HFF-Myc (cell line): Measurements from ENCODE around the gene ZIC4.

Source experiments
- DNase-seq: peaks from one replicate; pipeline ENCODE4 v3.0.0-alpha.2; 2011; ENCODE audit warnings: low read depth; ENCODE audit errors: extremely low read depth
- H3K4me3 ChIP-seq: replicated peaks from 2 replicates; pipeline ENCODE4 v1.5.1; 2011; ENCODE audit warnings: low read depth, mild to moderate bottlenecking, control low read depth, low read length
- TF ChIP-seq, protein P1 (sequence below): IDR thresholded peaks from 2 replicates; pipeline ENCODE4 v1.5.1; 2012; ENCODE audit warnings: mild to moderate bottlenecking, low read depth, low read length, control low read depth; ENCODE audit errors: missing control alignments

The ZIC4 gene

DNA sequence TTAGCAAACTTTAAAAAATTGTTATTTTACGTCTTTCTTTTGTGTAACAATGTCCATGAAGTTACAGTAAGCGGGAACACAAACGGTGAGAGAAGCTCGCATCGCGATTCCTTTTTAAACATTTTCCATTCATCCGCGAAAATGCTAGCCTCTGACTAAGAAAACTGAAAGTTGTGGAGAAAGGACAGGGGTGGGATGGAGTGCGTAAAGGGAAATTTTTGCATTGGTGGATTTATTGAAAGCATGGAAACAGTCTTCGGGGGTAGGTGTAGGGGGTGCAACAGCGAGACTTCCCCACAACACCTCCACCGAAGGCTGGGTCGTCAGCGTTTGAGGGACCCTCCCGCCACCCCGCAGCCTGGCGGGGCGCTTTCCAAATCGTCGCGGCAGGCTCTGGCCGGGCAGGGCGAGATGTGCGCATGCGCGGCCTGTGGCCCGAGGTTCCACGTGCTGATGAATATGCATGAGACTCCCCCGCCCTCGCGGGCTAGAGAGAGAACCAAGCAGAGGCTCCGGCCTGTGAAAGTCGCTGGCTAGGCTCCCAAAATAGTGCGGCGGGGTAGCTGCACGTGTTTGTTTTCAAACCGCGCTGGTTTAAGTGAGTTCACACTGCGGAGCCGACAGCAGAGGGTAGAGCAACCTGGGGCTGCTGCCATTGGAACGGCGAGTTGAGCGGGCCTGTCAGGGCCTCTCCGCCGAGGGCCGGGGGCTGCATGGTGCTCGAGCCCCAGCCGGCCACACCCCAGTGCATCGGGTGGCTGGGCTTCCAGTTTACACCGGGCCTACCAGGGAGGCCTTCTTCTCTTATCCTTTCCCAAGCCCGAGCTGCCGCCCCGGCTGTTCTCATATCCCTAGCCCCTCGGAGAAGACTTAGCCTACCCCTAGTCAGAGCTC lies 12.7 kb upstream of the ZIC4 start:
- peak overlapping the region; percentile 18 for H3K4me3 ChIP-seq
- peak; percentile 10 for DNase-seq
- TF ChIP-seq, protein P1, sequence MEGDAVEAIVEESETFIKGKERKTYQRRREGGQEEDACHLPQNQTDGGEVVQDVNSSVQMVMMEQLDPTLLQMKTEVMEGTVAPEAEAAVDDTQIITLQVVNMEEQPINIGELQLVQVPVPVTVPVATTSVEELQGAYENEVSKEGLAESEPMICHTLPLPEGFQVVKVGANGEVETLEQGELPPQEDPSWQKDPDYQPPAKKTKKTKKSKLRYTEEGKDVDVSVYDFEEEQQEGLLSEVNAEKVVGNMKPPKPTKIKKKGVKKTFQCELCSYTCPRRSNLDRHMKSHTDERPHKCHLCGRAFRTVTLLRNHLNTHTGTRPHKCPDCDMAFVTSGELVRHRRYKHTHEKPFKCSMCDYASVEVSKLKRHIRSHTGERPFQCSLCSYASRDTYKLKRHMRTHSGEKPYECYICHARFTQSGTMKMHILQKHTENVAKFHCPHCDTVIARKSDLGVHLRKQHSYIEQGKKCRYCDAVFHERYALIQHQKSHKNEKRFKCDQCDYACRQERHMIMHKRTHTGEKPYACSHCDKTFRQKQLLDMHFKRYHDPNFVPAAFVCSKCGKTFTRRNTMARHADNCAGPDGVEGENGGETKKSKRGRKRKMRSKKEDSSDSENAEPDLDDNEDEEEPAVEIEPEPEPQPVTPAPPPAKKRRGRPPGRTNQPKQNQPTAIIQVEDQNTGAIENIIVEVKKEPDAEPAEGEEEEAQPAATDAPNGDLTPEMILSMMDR: no peak

DNA sequence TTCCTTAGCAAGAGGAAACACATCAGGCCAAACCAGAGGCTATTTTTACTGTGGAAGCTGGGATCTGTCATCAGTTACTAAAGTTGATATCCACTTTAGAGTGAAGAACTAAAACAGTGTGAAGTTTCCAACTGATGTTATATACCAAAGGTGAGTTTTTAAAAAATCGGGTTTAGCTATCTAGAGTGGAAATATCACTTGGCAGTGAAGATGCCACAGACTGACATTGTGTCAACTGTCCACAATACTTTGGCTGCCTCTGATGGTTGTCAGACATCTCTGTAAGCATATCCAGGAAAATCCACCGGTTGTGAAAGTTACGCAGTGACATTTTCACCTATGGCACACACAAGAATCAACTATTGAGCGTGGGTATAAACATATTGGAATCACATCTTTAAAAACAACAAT lies 12.0 kb upstream of the ZIC4 start:
- H3K4me3 ChIP-seq: no peak overlapping the region
- TF ChIP-seq, protein P1: no peak

DNA sequence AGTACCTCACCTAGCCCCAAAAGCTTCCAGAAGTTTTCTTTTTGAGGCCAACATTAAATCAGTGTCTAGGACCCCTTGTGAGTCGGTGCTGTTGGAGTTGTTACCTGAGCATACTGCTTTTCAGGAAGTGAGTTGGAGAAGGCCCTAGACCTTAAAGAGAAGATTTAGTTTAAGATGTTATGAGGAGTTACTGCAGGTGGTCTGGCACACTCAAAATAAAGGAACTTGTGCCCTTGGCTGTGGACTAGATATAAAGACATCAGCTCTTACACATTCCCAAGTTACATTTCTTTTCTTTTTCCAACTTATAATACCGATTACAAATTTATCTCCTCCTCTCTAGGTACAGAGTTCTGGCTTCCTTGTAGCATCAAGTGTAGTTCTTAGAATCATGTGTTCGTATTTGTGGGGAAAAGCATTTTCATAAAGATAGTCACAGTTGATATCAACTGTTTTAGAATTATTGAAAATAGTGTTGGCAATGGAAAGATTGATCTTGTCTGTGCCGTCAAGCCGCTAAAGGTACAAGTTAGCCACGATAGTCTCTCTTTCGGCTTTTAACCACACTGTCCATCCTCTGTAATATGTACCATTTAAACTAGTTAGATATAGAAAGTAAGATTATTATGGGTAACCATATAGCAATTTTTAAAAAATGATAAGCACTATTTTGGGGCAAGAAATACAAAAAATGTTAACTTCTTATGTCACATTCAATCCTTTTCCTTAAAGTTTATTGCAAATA lies 11.4 kb upstream of the ZIC4 start:
- no peak overlapping the region for H3K4me3 ChIP-seq
- no peak for DNase-seq
- TF ChIP-seq, protein P1: no peak

More for the DNA sequence above, 12.0 kb upstream of the ZIC4 start:
- DNase-seq: no peak

DNA sequence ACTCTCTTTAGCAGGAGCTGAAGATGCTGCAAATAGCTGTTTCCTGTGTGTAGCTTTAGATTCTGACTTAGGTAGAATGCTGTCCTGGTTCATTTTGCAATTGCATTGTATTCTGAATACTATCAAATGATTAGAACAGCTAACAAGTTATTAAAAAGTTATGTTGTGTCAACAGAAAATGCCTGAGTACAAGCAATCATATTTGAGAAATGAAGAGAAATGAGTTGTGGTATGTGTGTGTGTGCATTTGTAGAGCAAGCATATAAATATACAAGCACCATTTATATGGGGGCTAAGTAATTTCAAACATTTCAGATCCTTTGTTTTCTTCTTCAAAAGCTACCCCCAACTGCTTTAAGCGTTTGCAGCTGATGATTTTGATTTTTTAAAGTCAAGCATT lies 10.6 kb upstream of the ZIC4 start:
- DNase-seq: no peak
- no peak overlapping the region for H3K4me3 ChIP-seq
- TF ChIP-seq, protein P1: no peak

DNA sequence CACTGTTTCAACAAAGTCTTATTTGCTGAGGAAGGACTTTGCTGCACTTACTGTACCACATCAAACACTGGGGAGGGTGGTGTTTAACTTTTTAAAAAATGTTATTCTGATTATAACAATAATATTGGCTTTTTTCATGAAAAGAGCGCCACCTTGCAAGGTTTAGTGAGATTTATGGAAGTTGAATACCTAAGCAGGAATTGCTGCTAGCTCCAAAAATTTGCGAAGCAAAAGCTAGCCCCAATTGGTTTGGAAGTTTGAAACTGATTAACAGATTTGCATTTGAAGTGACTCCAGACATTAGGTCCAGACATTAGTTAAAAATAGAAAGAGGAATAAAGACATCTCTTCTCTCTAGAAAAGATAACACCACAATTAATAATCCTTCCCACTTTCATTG lies 9.5 kb upstream of the ZIC4 start:
- TF ChIP-seq, protein P1: no peak
- H3K4me3 ChIP-seq: no peak overlapping the region
- DNase-seq: no peak

DNA sequence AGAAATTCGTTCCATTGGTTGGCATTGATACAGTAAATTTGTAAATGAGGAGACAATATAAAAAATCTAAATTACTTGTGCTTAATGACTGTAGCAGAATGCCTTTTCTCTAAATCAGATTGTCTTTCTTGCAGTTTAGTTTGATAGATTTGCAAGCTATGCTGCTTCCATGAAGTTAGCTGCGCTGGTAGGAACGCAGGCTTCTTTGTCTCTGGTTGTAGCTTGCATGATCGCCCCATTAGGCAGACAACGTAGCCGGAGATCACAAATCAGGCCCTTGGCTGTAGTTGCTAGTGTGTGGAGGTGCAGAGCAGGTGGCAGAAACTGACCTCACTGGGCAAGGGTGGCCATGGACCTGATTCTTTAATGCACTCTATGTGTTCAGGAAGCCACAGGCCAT lies 8.9 kb upstream of the ZIC4 start:
- no peak overlapping the region for H3K4me3 ChIP-seq
- DNase-seq: no peak
- TF ChIP-seq, protein P1: no peak
